GM12891 (cell line): Measurements from ENCODE around the gene NR2F1-AS1.

Source experiments
- DNase-seq: peaks from one replicate; pipeline ENCODE4 v3.0.0; 2011; ENCODE audit warnings: low spot score; ENCODE audit not compliant: insufficient read length
- FAIRE-seq: peaks from 2 replicates; lab custom pipeline; 2011; peaks lifted over from hg19 to GRCh38; lab: Jason Lieb, UNC
- PAX5 ChIP-seq: IDR thresholded peaks from 2 replicates; pipeline ENCODE4 v1.6.1; 2011; ENCODE audit warnings: low read length, moderate library complexity, mild to moderate bottlenecking; ENCODE audit not compliant: insufficient read depth, severe bottlenecking
- POLR2A ChIP-seq: IDR thresholded peaks from 2 replicates; pipeline ENCODE4 v1.6.1; 2011; ENCODE audit warnings: low read depth, low read length, control low read depth
- POLR2AphosphoS5 ChIP-seq: IDR thresholded peaks from 2 replicates; pipeline ENCODE4 v1.6.1; 2011; ENCODE audit warnings: low read depth, low read length, control low read depth
- POU2F2 ChIP-seq: IDR thresholded peaks from 2 replicates; pipeline ENCODE4 v1.6.1; 2011; ENCODE audit warnings: low read depth, mild to moderate bottlenecking, control low read depth, low read length, moderate library complexity
- SPI1 ChIP-seq: IDR thresholded peaks from 2 replicates; pipeline ENCODE4 v1.6.1; 2011; ENCODE audit warnings: low read depth, low read length, control low read depth
- TAF1 ChIP-seq: IDR thresholded peaks from 2 replicates; pipeline ENCODE4 v1.6.1; 2011; ENCODE audit warnings: low read depth, low read length, control low read depth

NR2F1-AS1 gene

DNA sequence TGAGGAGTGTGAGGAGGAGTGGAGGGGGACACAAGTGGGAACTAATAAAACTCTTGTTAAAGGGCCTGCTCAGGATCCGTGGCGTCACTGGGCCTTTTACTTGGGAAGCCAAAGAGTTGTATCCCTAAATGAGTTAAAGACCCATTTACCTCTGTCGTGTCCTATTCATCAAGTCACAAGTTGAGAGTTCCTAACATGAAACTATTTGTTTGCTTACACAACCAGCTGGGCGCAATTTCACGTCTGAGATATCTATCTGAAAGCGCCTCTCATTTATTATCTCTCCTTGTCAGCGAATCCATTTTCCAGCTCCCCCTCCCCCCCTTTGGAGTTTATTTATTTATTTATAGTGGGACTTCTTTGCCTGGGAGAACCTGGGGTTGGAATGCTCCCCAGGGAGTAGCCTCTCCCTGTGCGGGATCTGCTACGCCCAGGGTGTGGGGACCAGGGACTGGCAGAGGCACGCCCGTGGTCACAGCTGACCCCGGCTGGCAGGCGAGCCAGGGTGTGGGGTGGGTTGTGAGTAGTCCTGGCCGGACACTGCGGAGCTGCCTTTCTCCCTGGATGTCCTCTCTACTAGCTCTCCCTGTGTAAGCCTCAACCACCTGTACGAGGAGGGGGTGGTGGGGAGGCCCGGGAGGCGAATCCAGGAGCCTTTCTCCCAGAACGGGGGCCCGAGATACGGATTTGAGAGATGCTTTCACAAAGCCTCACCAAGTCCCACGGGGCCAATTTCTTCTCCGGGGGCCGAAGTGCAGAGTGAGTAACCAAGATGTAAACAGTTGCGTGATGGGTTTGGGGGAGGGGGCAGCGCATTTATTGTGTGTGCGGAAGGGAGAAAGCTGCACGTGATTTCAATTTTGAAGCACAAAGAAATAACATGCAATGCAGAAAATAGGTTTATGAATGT lies 17.3 kb upstream of the NR2F1-AS1 start:
- DNase-seq (no peak), FAIRE-seq (no peak)
- TF ChIP-seq SPI1 = no peak

DNA sequence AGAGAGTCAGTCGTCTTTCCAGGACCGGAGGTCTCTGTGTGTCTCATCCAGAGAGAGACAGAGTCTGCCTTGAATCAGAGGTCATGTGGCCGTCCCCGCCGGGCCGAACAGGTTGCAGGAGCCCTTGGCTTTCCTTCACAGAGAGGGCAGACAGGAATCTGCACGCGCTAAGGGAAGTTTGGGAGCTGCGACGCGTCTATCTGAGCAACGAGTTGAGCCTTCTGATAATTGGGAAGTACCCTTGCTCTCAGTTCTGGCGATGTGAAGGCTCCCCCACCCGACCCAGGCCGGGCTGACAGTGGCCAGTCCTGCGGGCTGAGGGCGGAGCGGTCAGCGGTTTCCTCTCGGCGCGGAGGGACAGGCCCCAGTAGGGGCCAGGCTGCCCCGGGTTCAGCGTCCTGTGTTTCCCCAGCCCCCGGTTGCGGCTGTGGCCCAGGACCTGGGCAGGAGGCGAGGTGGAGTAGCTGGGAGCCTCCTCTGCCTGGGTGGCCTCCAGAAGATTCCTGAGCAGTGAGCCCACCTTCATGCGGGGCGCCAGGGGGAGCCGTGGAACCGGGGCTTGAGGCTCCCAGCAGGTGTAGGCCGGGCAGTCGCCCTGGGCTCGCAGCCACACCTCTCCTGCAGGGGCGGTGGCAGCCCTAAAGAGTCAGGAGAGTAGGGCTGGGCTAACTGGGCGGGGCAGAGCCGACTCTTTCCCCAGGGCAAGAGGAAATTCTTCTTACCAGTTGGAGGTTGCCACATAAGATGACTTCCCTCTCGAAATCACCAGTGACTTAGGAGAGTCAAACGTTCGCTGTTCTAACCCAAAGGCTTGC lies 15.9 kb upstream of the NR2F1-AS1 start:
- TF ChIP-seq PAX5 (no peak), POLR2A (no peak), TAF1 (no peak), POU2F2 (no peak), SPI1 (no peak), POLR2AphosphoS5 (no peak)
- no peak for DNase-seq
- FAIRE-seq = no peak

DNA sequence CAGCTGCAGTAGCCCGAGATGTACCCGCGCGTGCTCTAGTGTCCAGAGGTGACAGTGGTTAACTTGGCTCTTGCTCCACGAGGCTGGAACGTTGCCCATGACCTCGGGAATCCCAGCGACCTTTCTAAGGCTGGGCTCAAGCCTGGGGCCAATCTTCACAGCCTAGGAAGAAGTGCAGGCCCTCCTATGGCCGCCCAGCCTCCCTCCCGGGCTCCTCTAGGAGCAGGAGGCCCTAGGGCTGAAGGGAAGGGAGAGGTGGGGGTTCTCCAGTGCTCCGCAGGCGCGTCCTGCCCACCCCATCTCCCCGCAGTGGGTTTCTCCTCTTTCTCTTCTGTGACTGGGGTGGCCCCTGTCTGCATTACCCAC lies 15.3 kb upstream of the NR2F1-AS1 start:
- DNase-seq (no peak), FAIRE-seq (no peak)
- TF ChIP-seq POU2F2 (no peak), POLR2AphosphoS5 (no peak)

DNA sequence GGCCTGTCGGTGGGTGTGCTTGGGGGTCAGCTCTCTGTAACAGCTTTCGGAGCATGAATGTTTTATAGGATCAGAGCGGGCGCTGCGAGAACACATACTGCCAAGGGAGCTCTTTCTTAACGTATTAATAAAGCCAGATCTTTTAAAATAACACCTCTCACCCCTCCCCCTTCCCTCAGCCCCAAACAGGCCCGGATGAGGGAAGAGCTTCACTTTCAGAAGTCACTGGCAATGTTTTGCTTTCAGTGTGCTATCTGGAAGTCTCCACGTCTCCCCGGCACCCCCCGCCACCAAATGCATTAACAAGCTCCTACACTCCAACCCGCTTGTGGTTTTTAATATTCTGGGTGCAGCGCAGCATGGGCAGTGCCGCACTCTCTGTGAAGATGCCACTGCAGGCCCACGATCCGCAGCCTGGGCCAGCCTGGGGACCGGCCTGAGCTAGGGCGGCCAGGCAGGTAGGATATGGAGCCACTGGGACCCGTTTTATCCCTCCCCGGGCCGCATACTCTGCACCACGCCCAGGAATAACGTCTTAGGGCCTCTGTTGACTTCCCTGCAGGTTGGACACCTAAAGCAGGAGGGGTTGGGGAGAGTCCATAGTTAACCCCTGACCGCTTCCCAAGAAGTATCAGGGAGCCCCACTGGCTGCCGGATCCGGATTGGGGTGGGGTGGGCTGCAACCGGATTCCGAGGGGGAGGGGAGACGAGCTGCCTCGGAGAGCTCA lies 14.6 kb upstream of the NR2F1-AS1 start:
- FAIRE-seq (no peak), DNase-seq (no peak)
- TF ChIP-seq TAF1 = no peak
- TF ChIP-seq POU2F2 = no peak
- no peak for TF ChIP-seq PAX5
- no peak for TF ChIP-seq POLR2A
- no peak for TF ChIP-seq SPI1
- TF ChIP-seq POLR2AphosphoS5 = no peak

DNA sequence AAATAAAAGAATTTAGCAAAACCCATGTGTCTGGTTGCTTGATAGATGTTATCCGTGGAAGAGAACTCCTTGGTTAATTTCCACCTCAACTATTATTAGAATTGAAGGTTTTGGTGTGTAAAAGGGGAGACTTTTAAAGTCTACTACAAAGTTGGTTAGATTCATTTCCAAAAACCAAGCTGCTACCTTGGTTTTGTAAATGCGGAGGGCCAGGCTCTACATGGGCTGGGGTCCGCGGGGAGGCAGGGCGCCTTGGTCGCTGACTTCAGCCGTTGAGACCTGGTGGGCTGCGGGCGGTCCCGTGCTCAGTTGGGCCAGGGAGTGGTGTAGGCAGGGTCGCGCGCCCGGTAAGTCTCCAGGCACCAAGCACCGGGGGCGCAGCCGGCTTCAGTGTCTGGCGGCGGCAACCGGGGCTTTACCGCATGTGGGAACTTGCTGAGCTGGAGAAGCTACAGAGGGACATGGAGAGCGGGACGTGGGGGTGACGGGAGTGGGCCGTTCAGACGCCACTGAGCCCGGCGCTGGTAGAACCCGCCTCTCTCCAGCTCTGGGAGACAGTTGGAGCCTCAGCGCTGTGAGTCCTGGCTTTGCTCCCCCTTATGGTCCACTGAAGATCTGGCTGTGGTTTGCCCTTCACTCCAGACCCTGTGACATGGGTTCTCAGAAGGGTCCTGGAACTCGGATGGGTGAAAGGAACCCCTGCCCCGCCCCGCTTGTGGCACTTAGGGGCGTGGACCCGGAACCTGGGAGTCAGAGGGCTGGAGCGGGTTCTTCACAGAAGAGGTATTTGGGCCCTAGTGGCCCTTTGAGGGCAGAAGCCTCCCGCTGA lies 13.8 kb upstream of the NR2F1-AS1 start:
- DNase-seq = no peak
- FAIRE-seq = no peak
- TF ChIP-seq TAF1 (no peak), POLR2A (no peak), POU2F2 (no peak), SPI1 (no peak), PAX5 (no peak), POLR2AphosphoS5 (no peak)

DNA sequence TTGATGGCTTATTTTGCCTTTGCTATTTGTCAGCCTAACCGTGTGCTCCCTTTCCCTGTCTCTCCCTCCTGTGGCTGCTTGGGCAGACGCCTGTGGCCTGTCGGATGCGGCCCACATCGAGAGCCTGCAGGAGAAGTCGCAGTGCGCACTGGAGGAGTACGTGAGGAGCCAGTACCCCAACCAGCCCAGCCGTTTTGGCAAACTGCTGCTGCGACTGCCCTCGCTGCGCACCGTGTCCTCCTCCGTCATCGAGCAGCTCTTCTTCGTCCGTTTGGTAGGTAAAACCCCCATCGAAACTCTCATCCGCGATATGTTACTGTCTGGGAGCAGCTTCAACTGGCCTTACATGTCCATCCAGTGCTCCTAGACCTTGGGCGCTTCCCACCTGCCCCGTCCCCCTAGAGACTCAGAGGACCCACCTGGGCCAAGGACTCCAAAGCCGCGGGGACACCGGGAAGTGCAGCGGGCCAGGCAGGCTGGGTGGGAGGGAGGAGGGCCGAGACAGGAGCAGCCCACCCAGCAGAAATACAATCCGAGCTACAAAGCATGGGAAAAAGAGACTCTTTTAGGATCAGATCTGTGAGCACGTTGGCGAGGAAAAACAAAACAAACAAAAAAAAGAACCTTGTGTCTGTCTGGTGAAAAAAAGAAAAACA lies 12.6 kb upstream of the NR2F1-AS1 start:
- no peak for DNase-seq
- FAIRE-seq = no peak
- TF ChIP-seq POLR2A (no peak), POU2F2 (no peak), POLR2AphosphoS5 (no peak), PAX5 (no peak), SPI1 (no peak), TAF1 (no peak)

DNA sequence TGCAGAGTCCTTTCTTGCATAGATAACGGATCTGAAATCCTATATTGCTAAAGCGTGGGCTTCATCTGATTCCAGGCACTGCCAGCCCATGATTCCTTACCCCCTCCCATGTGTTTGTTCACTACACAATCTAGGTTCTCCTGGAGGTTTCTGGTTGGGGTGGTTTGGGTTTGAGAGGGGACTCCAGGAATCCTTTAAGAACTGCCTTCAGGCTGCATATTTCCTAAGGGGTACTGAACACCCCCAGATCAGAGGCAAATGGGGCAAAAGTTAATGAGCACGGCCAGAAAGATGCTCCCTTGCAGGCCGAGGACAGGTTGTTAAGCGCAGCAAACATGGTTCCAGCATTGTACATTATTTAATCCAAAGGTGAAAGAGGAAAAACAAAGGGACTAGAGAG lies 11.9 kb upstream of the NR2F1-AS1 start:
- DNase-seq (no peak), FAIRE-seq (no peak)
- TF ChIP-seq PAX5 (no peak), POLR2AphosphoS5 (no peak), TAF1 (no peak), POU2F2 (no peak), POLR2A (no peak), SPI1 (no peak)

DNA sequence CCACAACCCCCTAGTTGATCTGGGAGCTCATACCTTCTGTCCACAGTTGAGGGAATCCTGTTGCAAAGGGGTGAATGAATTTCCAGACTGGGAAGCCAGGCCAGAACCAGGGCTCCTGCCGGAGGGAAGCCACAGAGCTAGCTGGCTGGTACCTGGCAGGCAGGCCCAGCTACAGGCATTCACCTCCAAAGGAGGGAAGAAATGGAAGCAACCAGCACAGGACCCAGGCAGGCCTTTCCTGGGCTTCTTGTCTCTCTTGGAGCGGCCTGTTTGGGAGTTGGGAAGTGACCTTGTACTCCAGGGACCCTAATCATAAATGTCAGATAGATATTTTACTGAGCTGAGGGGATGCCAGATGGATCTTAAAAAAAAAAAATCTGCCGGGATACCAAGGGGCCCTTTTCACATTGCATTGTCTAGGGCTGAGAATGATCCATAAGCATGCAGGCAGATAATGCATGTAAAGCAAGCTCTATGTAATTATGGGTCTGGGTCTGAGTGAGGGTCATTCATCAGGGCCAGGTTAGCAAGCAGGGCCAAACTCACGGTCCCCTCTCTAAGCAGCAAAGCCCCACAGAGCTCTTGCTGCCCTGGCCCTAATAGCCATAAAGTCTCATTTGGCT lies 10.4 kb upstream of the NR2F1-AS1 start:
- TF ChIP-seq PAX5 (no peak), POU2F2 (no peak), POLR2A (no peak), TAF1 (no peak), SPI1 (no peak), POLR2AphosphoS5 (no peak)
- FAIRE-seq = no peak
- no peak for DNase-seq
